OCI-LY7 (cell line): ENCODE data around the gene ETFBKMT.

ENCODE experiments used
- CTCF ChIP-seq: fragments of 200-600 bp; sonication (generic); conservative IDR thresholded peaks from 2 replicates; pipeline ENCODE4 v1.5.1; 2014; ENCODE audit warnings: mild to moderate bottlenecking, antibody characterized with exemption, low read length, moderate library complexity, mixed read lengths
- EZH2phosphoT487 ChIP-seq: fragments of 200-600 bp; sonication (generic); IDR thresholded peaks from 2 replicates; pipeline ENCODE4 v1.6.1; 2018; ENCODE audit warnings: low read depth, borderline replicate concordance, mild to moderate bottlenecking, mixed run types, antibody characterized with exemption, low read length, moderate library complexity, mixed read lengths

DNA sequence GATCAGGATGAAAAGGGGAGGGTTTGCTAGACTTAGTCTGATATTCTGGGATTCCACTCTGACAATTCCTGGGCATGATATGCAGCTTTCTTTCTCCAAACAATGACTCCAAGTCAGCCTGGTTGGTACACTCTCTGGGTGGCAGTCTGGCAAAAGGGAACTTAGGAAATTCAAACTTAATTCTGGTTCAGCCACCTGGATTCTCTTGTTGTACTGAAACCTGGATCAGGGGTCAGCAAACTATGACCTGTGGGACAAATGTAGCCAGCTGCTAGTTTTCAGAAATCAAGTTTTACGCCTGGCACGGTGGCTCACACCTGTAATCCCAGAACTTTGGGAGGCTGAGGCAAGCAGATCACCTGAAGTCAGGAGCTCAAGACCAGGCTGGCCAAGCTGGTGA, 63.1 kb downstream of the ETFBKMT start:
- no peak for TF ChIP-seq CTCF
- TF ChIP-seq EZH2phosphoT487 = no peak
